GM19240 (cell line): ENCODE data around the gene TNFRSF14.

Experiments
- DNase-seq: peaks from one replicate; pipeline ENCODE4 v3.0.0; 2011; ENCODE audit warnings: low spot score; ENCODE audit not compliant: insufficient read length

Gene TNFRSF14

GRCh38 chr1:2597441-2598328, 41.5 kb downstream of the TNFRSF14 start:
- no peak for DNase-seq

GRCh38 chr1:2598329-2598931, 42.3 kb downstream of the TNFRSF14 start:
- no peak for DNase-seq

GRCh38 chr1:2601721-2602303, 45.6 kb downstream of the TNFRSF14 start:
- no peak for DNase-seq

GRCh38 chr1:2602311-2602835, 46.2 kb downstream of the TNFRSF14 start:
- DNase-seq: no peak

GRCh38 chr1:2602866-2603520, 46.8 kb downstream of the TNFRSF14 start:
- DNase-seq: no peak

- DNase-seq: no peak
Measured at GRCh38 chr1:2603521-2604155, 47.5 kb downstream of the TNFRSF14 start.

- no peak for DNase-seq
Measured at GRCh38 chr1:2604156-2604843, 48.1 kb downstream of the TNFRSF14 start.

GRCh38 chr1:2604844-2605508, 48.8 kb downstream of the TNFRSF14 start:
- DNase-seq: no peak

GRCh38 chr1:2605509-2606395, 49.6 kb downstream of the TNFRSF14 start:
- DNase-seq: no peak

GRCh38 chr1:2606396-2606880, 50.3 kb downstream of the TNFRSF14 start:
- no peak for DNase-seq

GRCh38 chr1:2606881-2607621, 50.9 kb downstream of the TNFRSF14 start:
- DNase-seq: no peak

- no peak for DNase-seq
Measured at GRCh38 chr1:2607641-2608091, 51.5 kb downstream of the TNFRSF14 start.

GRCh38 chr1:2609319-2610035, 53.3 kb downstream of the TNFRSF14 start:
- no peak for DNase-seq

- no peak for DNase-seq
Measured at GRCh38 chr1:2610036-2610959, 54.1 kb downstream of the TNFRSF14 start.

- DNase-seq: no peak
Measured at GRCh38 chr1:2611031-2611501, 54.9 kb downstream of the TNFRSF14 start.
